Measurements from ENCODE around the gene STX16. TPM values are rescaled to one million over a fixed set of nuclear protein-coding genes. Genes with fewer than 3 reads are reported as not detected.

Gene STX16
- total and polyA plus RNA-seq, 9 of the 15 experiments (the other 6 are each of a cell fraction or from before 2014, with no cell fraction given), result 4.4 to 43.5 (median 14.7) TPM

DNA sequence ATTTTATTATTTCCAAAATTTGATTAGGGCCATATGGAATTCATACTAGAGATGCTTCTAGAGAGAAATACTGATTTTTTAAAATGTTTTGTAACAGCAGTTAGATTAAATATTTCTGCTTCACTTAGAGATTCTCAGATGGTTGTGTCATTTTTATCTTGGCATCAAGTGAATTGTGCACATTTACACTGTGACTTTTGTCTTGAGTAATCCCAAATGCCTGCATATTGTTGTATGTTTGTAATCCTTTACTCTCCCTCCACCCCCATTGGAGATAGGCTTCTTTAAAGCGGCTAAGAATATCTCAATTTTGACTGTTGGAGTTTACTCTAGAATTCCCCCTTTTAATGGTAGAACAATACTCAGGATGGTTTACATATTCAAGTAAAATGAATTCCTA is 19.0 kb downstream of the STX16 start:
- Histone ChIP-seq H3K9ac (ENCODE audit: insufficient read depth in 1 of 2, low read depth in 2 of 2, low read length in 2 of 2) (no peak overlapping the region), H3K4me1 (replicated peaks in 1 of 2; ENCODE audit: control insufficient read depth in 2 of 2, insufficient read depth in 2 of 2, low read length in 2 of 2) (no peaks in the 10 kb centered on the region), H4K20me1 (replicated peaks; ENCODE audit: control insufficient read depth, insufficient read depth, low read length) (no peaks in the 10 kb centered on the region; the same call in 1 of the 2 replicates), H3K27ac (ENCODE audit: extremely low read depth, low read depth, low read length) (no peak overlapping the region), H3K9me1 (ENCODE audit: control insufficient read depth, insufficient read depth, low read length) (no peaks in the 10 kb centered on the region), H3K4me2 (ENCODE audit: insufficient read depth, low read length) (no peak overlapping the region), H3K4me3 (no peak overlapping the region), H3K36me3 (ENCODE audit: control insufficient read depth, insufficient read depth, low read length) (peaks cover 78% of the 10 kb centered on the region), H3K79me2 (ENCODE audit: control insufficient read depth, insufficient read depth, low read length) (peaks cover 11% of the 10 kb centered on the region; the same call in 2 of the 3 replicates), H3K9me3 (replicated peaks; ENCODE audit: control insufficient read depth, insufficient read depth, low read depth, low read length) (no peaks in the 10 kb centered on the region), H2AFZ (ENCODE audit: low read depth, low read length) (no peak overlapping the region), H3K27me3 (ENCODE audit: control insufficient read depth in 2 of 2, insufficient read depth in 2 of 2, low read length in 2 of 2) (no peaks in the 10 kb centered on the region)
- 100% methylated on average over 1 of the region's 1 CpG for WGBS (ENCODE audit: insufficient coverage, low coverage, missing lambda C conversion rate)
- FAIRE-seq (no peak), DNase-seq (ENCODE audit: extremely low read depth in 1 of 4, low spot score in 3 of 4) (no peak), ATAC-seq (no peak)
- TF ChIP-seq FUS (optimal IDR thresholded peaks at IDR 0.05; ENCODE audit: low read depth, low read length), result no peak
- TF ChIP-seq, protein P1, sequence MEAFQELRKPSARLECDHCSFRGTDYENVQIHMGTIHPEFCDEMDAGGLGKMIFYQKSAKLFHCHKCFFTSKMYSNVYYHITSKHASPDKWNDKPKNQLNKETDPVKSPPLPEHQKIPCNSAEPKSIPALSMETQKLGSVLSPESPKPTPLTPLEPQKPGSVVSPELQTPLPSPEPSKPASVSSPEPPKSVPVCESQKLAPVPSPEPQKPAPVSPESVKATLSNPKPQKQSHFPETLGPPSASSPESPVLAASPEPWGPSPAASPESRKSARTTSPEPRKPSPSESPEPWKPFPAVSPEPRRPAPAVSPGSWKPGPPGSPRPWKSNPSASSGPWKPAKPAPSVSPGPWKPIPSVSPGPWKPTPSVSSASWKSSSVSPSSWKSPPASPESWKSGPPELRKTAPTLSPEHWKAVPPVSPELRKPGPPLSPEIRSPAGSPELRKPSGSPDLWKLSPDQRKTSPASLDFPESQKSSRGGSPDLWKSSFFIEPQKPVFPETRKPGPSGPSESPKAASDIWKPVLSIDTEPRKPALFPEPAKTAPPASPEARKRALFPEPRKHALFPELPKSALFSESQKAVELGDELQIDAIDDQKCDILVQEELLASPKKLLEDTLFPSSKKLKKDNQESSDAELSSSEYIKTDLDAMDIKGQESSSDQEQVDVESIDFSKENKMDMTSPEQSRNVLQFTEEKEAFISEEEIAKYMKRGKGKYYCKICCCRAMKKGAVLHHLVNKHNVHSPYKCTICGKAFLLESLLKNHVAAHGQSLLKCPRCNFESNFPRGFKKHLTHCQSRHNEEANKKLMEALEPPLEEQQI (IDR thresholded peaks at IDR 0.05), result no peak
- TF ChIP-seq, protein P2, sequence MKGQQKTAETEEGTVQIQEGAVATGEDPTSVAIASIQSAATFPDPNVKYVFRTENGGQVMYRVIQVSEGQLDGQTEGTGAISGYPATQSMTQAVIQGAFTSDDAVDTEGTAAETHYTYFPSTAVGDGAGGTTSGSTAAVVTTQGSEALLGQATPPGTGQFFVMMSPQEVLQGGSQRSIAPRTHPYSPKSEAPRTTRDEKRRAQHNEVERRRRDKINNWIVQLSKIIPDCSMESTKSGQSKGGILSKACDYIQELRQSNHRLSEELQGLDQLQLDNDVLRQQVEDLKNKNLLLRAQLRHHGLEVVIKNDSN (CRISPR knock-in tag; IDR thresholded peaks at IDR 0.05), result no peak
- TF ChIP-seq ZNF316 (IDR thresholded peaks at IDR 0.05), result no peak
- TF ChIP-seq DEAF1 (CRISPR knock-in tag; IDR thresholded peaks at IDR 0.05), result no peak
- TF ChIP-seq ZNF277 (CRISPR knock-in tag; IDR thresholded peaks at IDR 0.05; ENCODE audit: borderline replicate concordance), result no peak
- ChIA-PET POLR2A (no interaction called here), CTCF (ENCODE audit: low intra/inter-chr PET ratio) (no interaction called here)
- in situ Hi-C loops (cut with MboI) (no loop called here), intact Hi-C loops (cut with micrococcal nuclease) (no loop called here)
- no TSS peak for BruUV-seq (replicated peaks)
